K562 (cell line): ENCODE results near the gene RRAS. TPM values are rescaled to one million over a fixed set of nuclear protein-coding genes. Genes with fewer than 3 reads are reported as not detected.
A peak's percentile ranks its signal among the peaks of the same experiment; 100 is the strongest.

Experiments
- BCL6 ChIP-seq: fragments of 250-450 bp; sonication (Bioruptor Pico); IDR thresholded peaks from 2 replicates; pipeline ENCODE4 v1.4.0; 2020
- BCOR ChIP-seq: fragments of 450-650 bp; IDR thresholded peaks from 2 replicates; pipeline ENCODE4 v1.6.1; 2016
- CHD2 ChIP-seq: IDR thresholded peaks from 2 replicates; pipeline ENCODE4 v1.6.1; 2011; ENCODE audit warnings: low read depth, low read length
- CREB1 ChIP-seq, 2 experiments: sonication (generic) in 1 of 2; formaldehyde crosslinking in 1 of 2; IDR thresholded peaks; 2 replicates each; pipeline versions ENCODE4 v1.6.1 to v1.8.0; 2012 to 2022; ENCODE audit warnings: inconsistent platforms in 1 of 2, mild to moderate bottlenecking in 1 of 2, missing genetic modification reagents in 1 of 2, moderate library complexity in 1 of 2
- HCFC1 ChIP-seq: IDR thresholded peaks from 2 replicates; pipeline ENCODE4 v1.6.1; 2012; ENCODE audit warnings: low read depth, low read length, improper control_type of control experiment
- NBN ChIP-seq: fragments of 450-650 bp; IDR thresholded peaks from 2 replicates; pipeline ENCODE4 v1.6.1; 2016; ENCODE audit warnings: low read depth, mild to moderate bottlenecking
- NCOA4 ChIP-seq: fragments of 450-650 bp; IDR thresholded peaks from 2 replicates; pipeline ENCODE4 v1.6.1; 2018; ENCODE audit warnings: mild to moderate bottlenecking; ENCODE audit not compliant: partially characterized antibody
- NCOA6 ChIP-seq: fragments of 450-650 bp; IDR thresholded peaks from 2 replicates; pipeline ENCODE4 v1.6.1; 2017; ENCODE audit warnings: mild to moderate bottlenecking
- NR2C1 ChIP-seq, 2 experiments: fragments of 450-650 bp; IDR thresholded peaks; 2 replicates each; pipeline ENCODE4 v1.6.1; 2017; ENCODE audit warnings: mild to moderate bottlenecking in 2 of 2, antibody characterized with exemption in 1 of 2, inconsistent platforms in 1 of 2, missing compliant biosample characterization in 1 of 2, missing genetic modification characterization in 1 of 2
- NR4A1 ChIP-seq, 2 experiments: fragments of 250-450 bp in 1 of 2; fragments of 450-650 bp in 1 of 2; sonication (Bioruptor Pico) in 1 of 2; IDR thresholded peaks; 2 replicates each; pipeline versions ENCODE4 v1.4.0 to v1.6.1; 2016 to 2020; ENCODE audit warnings: mild to moderate bottlenecking in 2 of 2, missing compliant biosample characterization in 1 of 2, missing genetic modification characterization in 1 of 2, moderate library complexity in 1 of 2
- PHB2 ChIP-seq: fragments of 450-650 bp; IDR thresholded peaks from 2 replicates; pipeline ENCODE4 v1.6.1; 2017; ENCODE audit warnings: low read depth
- SPI1 ChIP-seq: IDR thresholded peaks from 2 replicates; pipeline ENCODE4 v1.6.1; 2011; ENCODE audit warnings: low read depth, low read length, control low read depth, borderline replicate concordance
- ZNF224 ChIP-seq: sonication (generic); formaldehyde crosslinking; IDR thresholded peaks from 2 replicates; pipeline ENCODE4 v1.8.0; 2022; ENCODE audit warnings: mild to moderate bottlenecking, missing genetic modification reagents
- ZNF232 ChIP-seq: sonication (generic); formaldehyde crosslinking; IDR thresholded peaks from 2 replicates; pipeline ENCODE4 v1.8.0; 2022; ENCODE audit warnings: mild to moderate bottlenecking, missing genetic modification reagents
- ZNF395 ChIP-seq: fragments of 200-800 bp; sonication (Bioruptor generic); IDR thresholded peaks from 2 replicates; pipeline ENCODE4 v1.6.1; 2017; ENCODE audit warnings: missing genetic modification characterization, missing compliant biosample characterization
- ZNF644 ChIP-seq: fragments of 200-800 bp; sonication (Bioruptor generic); IDR thresholded peaks from 2 replicates; pipeline ENCODE4 v1.6.1; 2016; ENCODE audit warnings: low read depth, missing genetic modification characterization, missing compliant biosample characterization
- ZNF695 ChIP-seq: fragments of 450-650 bp; formaldehyde crosslinking; IDR thresholded peaks from 2 replicates; pipeline ENCODE4 v1.4.0; 2020; ENCODE audit warnings: mild to moderate bottlenecking, moderate library complexity
- polyA plus RNA-seq, 8 experiments: library from polyadenylated mRNA; depleted of rRNA in 4 of 8; stranded (reverse) in 5 of 8; unstranded in 3 of 8; fragments of >200 nt; fragmentation: Nextera tagmentation in 2 of 8; fragmentation: Illumina TruSeq in 1 of 8; extraction: Ambion mirVana in 2 of 8; extraction: Trizol in 1 of 8; gene quantifications; 2 replicates each; pipeline versions ENCODE4 v1.2.1 to v1.2.3, GENCODE V29; 2011 to 2014; ENCODE audit warnings: inconsistent platforms in 1 of 8, missing spikeins in 1 of 8
- total RNA-seq, 7 experiments: library from RNA; depleted of rRNA in 6 of 7; stranded (reverse); fragments of >200 nt in 6 of 7; fragmentation: Illumina TruSeq in 2 of 7; extraction: Trizol in 2 of 7; gene quantifications; 2 replicates each; pipeline versions ENCODE4 v1.2.1 to v1.2.3, GENCODE V29; 2011 to 2021; ENCODE audit warnings: low replicate concordance in 1 of 7
- TF ChIP-seq, protein P1 (sequence below): sonication (generic); formaldehyde crosslinking; IDR thresholded peaks from 2 replicates; pipeline ENCODE4 v1.8.0; 2022; ENCODE audit warnings: missing genetic modification reagents, mild to moderate bottlenecking, moderate library complexity, borderline replicate concordance
- TF ChIP-seq, protein P2 (sequence below), 2 experiments: fragments of 250-450 bp in 1 of 2; fragments of 450-650 bp in 1 of 2; sonication (Bioruptor Pico) in 1 of 2; IDR thresholded peaks; 2 replicates each; pipeline versions ENCODE4 v1.6.1 to v1.8.0; 2016 to 2021; ENCODE audit warnings: mild to moderate bottlenecking in 2 of 2, moderate library complexity in 2 of 2, missing compliant biosample characterization in 1 of 2, missing genetic modification characterization in 1 of 2
- TF ChIP-seq, protein P3 (sequence below): fragments of 250-450 bp; sonication (Bioruptor Pico); IDR thresholded peaks from 2 replicates; pipeline ENCODE4 v1.4.0; 2020; ENCODE audit warnings: mild to moderate bottlenecking, moderate library complexity, borderline replicate concordance

The RRAS gene
- total and polyA plus RNA-seq, 9 of the 15 experiments (the other 6 are each of a cell fraction or from before 2014, with no cell fraction given), result 0.70 to 17.3 (median 8.2) TPM

DNA sequence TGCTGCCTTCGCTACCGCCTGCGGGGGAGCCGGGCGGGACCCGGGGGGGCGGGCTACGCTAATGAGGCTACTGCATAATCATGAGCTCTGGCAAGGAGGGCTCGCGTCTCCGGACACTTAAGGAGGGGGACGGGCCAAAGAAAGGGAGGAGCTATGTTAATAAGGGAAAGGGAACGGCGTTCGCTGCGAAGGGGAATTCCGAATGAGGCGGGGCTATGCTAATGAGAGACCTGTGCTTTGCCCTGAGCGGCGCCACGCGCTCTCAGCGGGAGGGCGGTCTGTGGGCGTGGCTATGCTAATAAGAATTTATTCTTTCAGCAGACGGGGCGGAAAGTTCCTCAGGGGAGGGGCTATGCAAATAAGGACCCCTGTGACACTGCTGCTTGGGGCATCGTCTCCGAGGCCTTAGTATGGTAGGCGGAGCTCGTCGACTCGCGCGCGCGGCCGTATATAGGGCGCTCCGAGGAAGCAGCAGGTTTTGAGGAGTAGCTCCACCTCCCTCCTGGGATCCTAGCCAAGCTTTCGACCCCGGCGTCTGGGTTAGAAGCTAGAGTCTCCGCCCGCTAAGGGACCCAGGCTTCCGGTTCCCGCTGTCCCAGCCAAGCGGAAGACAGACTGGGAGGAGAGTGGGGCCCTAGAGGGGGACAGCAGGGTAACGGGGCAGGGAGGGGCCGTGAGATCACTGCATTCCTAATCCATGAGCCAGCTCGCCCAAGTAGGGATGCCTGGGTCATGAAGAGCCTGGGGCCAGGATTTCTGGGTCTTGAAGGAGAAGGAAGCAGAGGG, at the start of gene RRAS (continued):
- TF ChIP-seq ZNF395 (0 out of 2 replicates have a peak, but pooled peaks have one; percentile 24), BCOR (peak; percentile 46; the same call in 1 of the 2 replicates), NCOA4 (no peak), SPI1 (peak; percentile 26; the same call in 1 of the 2 replicates), CREB1 (IDR thresholded peaks at IDR 0.05) (no peak), CREB1 (CRISPR knock-in tag; IDR thresholded peaks at IDR 0.05) (peak; percentile 70; the same call in 1 of the 2 replicates), BCL6 (no peak), HCFC1 (peak; percentile 51), NBN (no peak), ZNF224 (CRISPR knock-in tag) (no peak), CHD2 (no peak), PHB2 (no peak), NCOA6 (no peak), NR4A1 (CRISPR knock-in tag; IDR thresholded peaks at IDR 0.05) (no peak), NR4A1 (tag; IDR thresholded peaks at IDR 0.05) (no peak), ZNF695 (no peak), ZNF232 (CRISPR knock-in tag) (no peak), ZNF644 (tag) (no peak), NR2C1 (IDR thresholded peaks at IDR 0.05) (no peak), NR2C1 (tag; IDR thresholded peaks at IDR 0.05) (peak; percentile 52)
- TF ChIP-seq, protein P1, sequence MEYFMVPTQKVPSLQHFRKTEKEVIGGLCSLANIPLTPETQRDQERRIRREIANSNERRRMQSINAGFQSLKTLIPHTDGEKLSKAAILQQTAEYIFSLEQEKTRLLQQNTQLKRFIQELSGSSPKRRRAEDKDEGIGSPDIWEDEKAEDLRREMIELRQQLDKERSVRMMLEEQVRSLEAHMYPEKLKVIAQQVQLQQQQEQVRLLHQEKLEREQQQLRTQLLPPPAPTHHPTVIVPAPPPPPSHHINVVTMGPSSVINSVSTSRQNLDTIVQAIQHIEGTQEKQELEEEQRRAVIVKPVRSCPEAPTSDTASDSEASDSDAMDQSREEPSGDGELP (CRISPR knock-in tag), result peak; percentile 85
- TF ChIP-seq, protein P2, sequence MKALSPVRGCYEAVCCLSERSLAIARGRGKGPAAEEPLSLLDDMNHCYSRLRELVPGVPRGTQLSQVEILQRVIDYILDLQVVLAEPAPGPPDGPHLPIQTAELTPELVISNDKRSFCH (CRISPR knock-in tag; IDR thresholded peaks at IDR 0.05), result no peak
- TF ChIP-seq, protein P2 (tag; IDR thresholded peaks at IDR 0.05), result no peak
- TF ChIP-seq, protein P3, sequence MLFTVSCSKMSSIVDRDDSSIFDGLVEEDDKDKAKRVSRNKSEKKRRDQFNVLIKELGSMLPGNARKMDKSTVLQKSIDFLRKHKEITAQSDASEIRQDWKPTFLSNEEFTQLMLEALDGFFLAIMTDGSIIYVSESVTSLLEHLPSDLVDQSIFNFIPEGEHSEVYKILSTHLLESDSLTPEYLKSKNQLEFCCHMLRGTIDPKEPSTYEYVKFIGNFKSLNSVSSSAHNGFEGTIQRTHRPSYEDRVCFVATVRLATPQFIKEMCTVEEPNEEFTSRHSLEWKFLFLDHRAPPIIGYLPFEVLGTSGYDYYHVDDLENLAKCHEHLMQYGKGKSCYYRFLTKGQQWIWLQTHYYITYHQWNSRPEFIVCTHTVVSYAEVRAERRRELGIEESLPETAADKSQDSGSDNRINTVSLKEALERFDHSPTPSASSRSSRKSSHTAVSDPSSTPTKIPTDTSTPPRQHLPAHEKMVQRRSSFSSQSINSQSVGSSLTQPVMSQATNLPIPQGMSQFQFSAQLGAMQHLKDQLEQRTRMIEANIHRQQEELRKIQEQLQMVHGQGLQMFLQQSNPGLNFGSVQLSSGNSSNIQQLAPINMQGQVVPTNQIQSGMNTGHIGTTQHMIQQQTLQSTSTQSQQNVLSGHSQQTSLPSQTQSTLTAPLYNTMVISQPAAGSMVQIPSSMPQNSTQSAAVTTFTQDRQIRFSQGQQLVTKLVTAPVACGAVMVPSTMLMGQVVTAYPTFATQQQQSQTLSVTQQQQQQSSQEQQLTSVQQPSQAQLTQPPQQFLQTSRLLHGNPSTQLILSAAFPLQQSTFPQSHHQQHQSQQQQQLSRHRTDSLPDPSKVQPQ (CRISPR knock-in tag), result no peak
